Measurements from ENCODE around the gene TMEM47. TPM values are rescaled to one million over a fixed set of nuclear protein-coding genes. Genes with fewer than 3 reads are reported as not detected.

TMEM47 gene
- total and polyA plus RNA-seq, 2 experiments from 2014 or later: 146 to 188 TPM

GRCh38 chrX:34586346-34586911 lies 70.7 kb downstream of the TMEM47 start:
- no peaks in the 10 kb centered on the region for H3K27me3 ChIP-seq (replicated peaks; ENCODE audit: insufficient read depth)

GRCh38 chrX:34585561-34585960 lies 71.5 kb downstream of the TMEM47 start:
- Histone ChIP-seq H3K79me2 (ENCODE audit: insufficient read depth) (no peaks in the 10 kb centered on the region), H3K9ac (no peak overlapping the region), H3K27ac (no peak overlapping the region), H3K9me2 (ENCODE audit: insufficient read depth) (no peaks in the 10 kb centered on the region), H3F3A (ENCODE audit: insufficient read depth) (no peaks in the 10 kb centered on the region), H3K4me3 (no peak overlapping the region), H3K4me1 (ENCODE audit: insufficient read depth) (no peaks in the 10 kb centered on the region), H2AFZ (no peak overlapping the region), H3K27me3 (replicated peaks; ENCODE audit: insufficient read depth) (no peaks in the 10 kb centered on the region), H3K36me3 (ENCODE audit: low read depth) (no peaks in the 10 kb centered on the region), H4K20me1 (ENCODE audit: insufficient read depth) (no peaks in the 10 kb centered on the region), H3K4me2 (ENCODE audit: unreplicated experiment) (no peak overlapping the region), H3K9me3 (ENCODE audit: low read depth) (no peaks in the 10 kb centered on the region)
- DNase-seq: no peak
- WGBS, 2 experiments (ENCODE audit: low coverage in 1 of 2, low lambda C conversion rate in 2 of 2, missing lambda C conversion rate in 2 of 2): 95 to 98% methylated on average over 5 of the region's 5 CpGs
- TF ChIP-seq EZH2 (IDR thresholded peaks at IDR 0.05; ENCODE audit: insufficient read depth, poor library complexity, severe bottlenecking): no peak
- TF ChIP-seq EZH2phosphoT487 (IDR thresholded peaks at IDR 0.05; ENCODE audit: insufficient read depth, low read depth): no peak
- in situ Hi-C loops (cut with MboI): no loop called here

More at GRCh38 chrX:34586346-34586911, 70.7 kb downstream of the TMEM47 start:
- no peaks in the 10 kb centered on the region for H3K36me3 ChIP-seq (ENCODE audit: low read depth)
- H4K20me1 ChIP-seq (ENCODE audit: insufficient read depth): no peaks in the 10 kb centered on the region
- 46 to 55% methylated on average over 4 of the region's 4 CpGs for WGBS, 2 experiments (ENCODE audit: low coverage in 1 of 2, low lambda C conversion rate in 2 of 2, missing lambda C conversion rate in 2 of 2)
- no peak overlapping the region for H2AFZ ChIP-seq
- no peaks in the 10 kb centered on the region for H3K79me2 ChIP-seq (ENCODE audit: insufficient read depth)
- TF ChIP-seq EZH2phosphoT487 (IDR thresholded peaks at IDR 0.05; ENCODE audit: insufficient read depth, low read depth) (no peak), EZH2 (IDR thresholded peaks at IDR 0.05; ENCODE audit: insufficient read depth, poor library complexity, severe bottlenecking) (no peak)
- H3K9me2 ChIP-seq (ENCODE audit: insufficient read depth): no peaks in the 10 kb centered on the region
- no peaks in the 10 kb centered on the region for H3F3A ChIP-seq (ENCODE audit: insufficient read depth)
- H3K9ac ChIP-seq: no peak overlapping the region
- no peaks in the 10 kb centered on the region for H3K4me1 ChIP-seq (ENCODE audit: insufficient read depth)
- no peak overlapping the region for H3K4me3 ChIP-seq
- DNase-seq: no peak
- in situ Hi-C loops (cut with MboI): no loop called here
- H3K27ac ChIP-seq: no peak overlapping the region
- no peaks in the 10 kb centered on the region for H3K9me3 ChIP-seq (ENCODE audit: low read depth)
- H3K4me2 ChIP-seq (ENCODE audit: unreplicated experiment): no peak overlapping the region

DNA sequence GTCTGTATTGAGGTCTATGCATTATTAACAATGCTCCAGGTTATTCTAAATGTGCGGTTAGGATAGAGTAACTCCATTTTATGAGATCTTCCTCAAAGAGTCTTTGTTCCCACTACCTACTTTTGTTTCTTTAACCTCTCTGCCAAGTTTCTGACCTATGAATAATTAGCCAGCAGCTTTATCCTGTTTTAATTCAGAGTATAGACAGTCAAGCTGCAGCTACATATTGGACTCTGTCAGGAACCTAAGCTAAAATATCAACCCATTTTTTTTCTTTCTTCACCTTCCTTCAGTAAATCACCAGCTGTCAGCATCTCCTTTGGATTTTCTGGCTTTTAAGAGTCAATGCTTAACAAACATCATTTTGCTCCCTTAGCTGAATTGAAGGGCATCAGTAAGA lies 72.3 kb downstream of the TMEM47 start:
- TF ChIP-seq EZH2phosphoT487 (IDR thresholded peaks at IDR 0.05; ENCODE audit: insufficient read depth, low read depth): no peak
- TF ChIP-seq EZH2 (IDR thresholded peaks at IDR 0.05; ENCODE audit: insufficient read depth, poor library complexity, severe bottlenecking): no peak
- H3K4me1 ChIP-seq (ENCODE audit: insufficient read depth): no peaks in the 10 kb centered on the region
- no peaks in the 10 kb centered on the region for H3F3A ChIP-seq (ENCODE audit: insufficient read depth)
- no peaks in the 10 kb centered on the region for H3K27me3 ChIP-seq (replicated peaks; ENCODE audit: insufficient read depth)
- no peak overlapping the region for H3K9ac ChIP-seq
- H3K4me2 ChIP-seq (ENCODE audit: unreplicated experiment): no peak overlapping the region
- H4K20me1 ChIP-seq (ENCODE audit: insufficient read depth): no peaks in the 10 kb centered on the region
- no peaks in the 10 kb centered on the region for H3K9me3 ChIP-seq (ENCODE audit: low read depth)
- H3K36me3 ChIP-seq (ENCODE audit: low read depth): no peaks in the 10 kb centered on the region
- no peak for DNase-seq
- no peaks in the 10 kb centered on the region for H3K79me2 ChIP-seq (ENCODE audit: insufficient read depth)
- no peaks in the 10 kb centered on the region for H3K9me2 ChIP-seq (ENCODE audit: insufficient read depth)
- no peak overlapping the region for H3K4me3 ChIP-seq
- WGBS, 2 experiments (ENCODE audit: low coverage in 1 of 2, low lambda C conversion rate in 2 of 2, missing lambda C conversion rate in 2 of 2): 87 to 100% methylated on average over 1 of the region's 1 CpG
- H3K27ac ChIP-seq: no peak overlapping the region
- in situ Hi-C loops (cut with MboI): no loop called here
- H2AFZ ChIP-seq: no peak overlapping the region

GRCh38 chrX:34580069-34580468 lies 77.0 kb downstream of the TMEM47 start:
- H3K9me3 ChIP-seq (ENCODE audit: low read depth): no peaks in the 10 kb centered on the region
- no peak for TF ChIP-seq EZH2phosphoT487 (IDR thresholded peaks at IDR 0.05; ENCODE audit: insufficient read depth, low read depth)
- no peak for TF ChIP-seq EZH2 (IDR thresholded peaks at IDR 0.05; ENCODE audit: insufficient read depth, poor library complexity, severe bottlenecking)
- no peak overlapping the region for H3K4me3 ChIP-seq
- H4K20me1 ChIP-seq (ENCODE audit: insufficient read depth): no peaks in the 10 kb centered on the region
- H3K27me3 ChIP-seq (replicated peaks; ENCODE audit: insufficient read depth): no peaks in the 10 kb centered on the region
- no peaks in the 10 kb centered on the region for H3K4me1 ChIP-seq (ENCODE audit: insufficient read depth)
- in situ Hi-C loops (cut with MboI): no loop called here
- H3K27ac ChIP-seq: no peak overlapping the region
- H3K36me3 ChIP-seq (ENCODE audit: low read depth): no peaks in the 10 kb centered on the region
- no peaks in the 10 kb centered on the region for H3K9me2 ChIP-seq (ENCODE audit: insufficient read depth)
- WGBS, 2 experiments (ENCODE audit: low coverage in 1 of 2, low lambda C conversion rate in 2 of 2, missing lambda C conversion rate in 2 of 2): 54 to 55% methylated on average over 2 of the region's 2 CpGs
- no peak overlapping the region for H3K4me2 ChIP-seq (ENCODE audit: unreplicated experiment)
- no peak for DNase-seq
- no peaks in the 10 kb centered on the region for H3F3A ChIP-seq (ENCODE audit: insufficient read depth)
- no peaks in the 10 kb centered on the region for H3K79me2 ChIP-seq (ENCODE audit: insufficient read depth)
- no peak overlapping the region for H3K9ac ChIP-seq
- no peak overlapping the region for H2AFZ ChIP-seq

DNA sequence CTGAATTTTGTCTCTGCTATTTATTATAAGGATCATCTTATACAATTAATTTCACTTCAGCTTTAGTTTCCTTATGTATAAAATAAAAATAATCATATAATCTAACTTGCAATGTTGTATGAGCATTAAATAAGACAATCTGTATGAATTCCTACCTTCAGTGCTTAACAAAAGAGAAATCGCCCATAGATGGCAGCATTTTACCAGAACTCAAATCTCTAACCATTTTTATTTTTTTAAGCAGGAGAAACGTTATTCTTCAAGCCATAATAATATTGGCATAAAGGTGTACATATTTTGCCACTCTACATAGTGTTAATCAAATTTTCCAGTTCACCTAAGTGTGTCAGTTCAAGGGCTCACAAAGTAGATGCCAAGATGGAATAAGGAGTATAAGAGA lies 78.8 kb downstream of the TMEM47 start:
- 0 to 2% methylated on average over 2 of the region's 2 CpGs for WGBS, 2 experiments (ENCODE audit: low coverage in 1 of 2, low lambda C conversion rate in 2 of 2, missing lambda C conversion rate in 2 of 2)
- Histone ChIP-seq H3K9me3 (ENCODE audit: low read depth) (no peaks in the 10 kb centered on the region), H3K36me3 (ENCODE audit: low read depth) (no peaks in the 10 kb centered on the region), H3K9ac (no peak overlapping the region), H3K4me1 (ENCODE audit: insufficient read depth) (no peaks in the 10 kb centered on the region), H3K27me3 (replicated peaks; ENCODE audit: insufficient read depth) (no peaks in the 10 kb centered on the region), H3K27ac (no peak overlapping the region), H3K4me3 (no peak overlapping the region), H3K9me2 (ENCODE audit: insufficient read depth) (no peaks in the 10 kb centered on the region), H4K20me1 (ENCODE audit: insufficient read depth) (no peaks in the 10 kb centered on the region), H3K79me2 (ENCODE audit: insufficient read depth) (no peaks in the 10 kb centered on the region), H3K4me2 (ENCODE audit: unreplicated experiment) (no peak overlapping the region), H3F3A (ENCODE audit: insufficient read depth) (no peaks in the 10 kb centered on the region), H2AFZ (no peak overlapping the region)
- in situ Hi-C loops (cut with MboI): no loop called here
- TF ChIP-seq EZH2 (IDR thresholded peaks at IDR 0.05; ENCODE audit: insufficient read depth, poor library complexity, severe bottlenecking) (no peak), EZH2phosphoT487 (IDR thresholded peaks at IDR 0.05; ENCODE audit: insufficient read depth, low read depth) (no peak)
- DNase-seq: peak; percentile 54

Data from GM23248 (cell line).